Left lobe of liver (tissue), 2 donors: ENCODE measurements around the gene LGALS9B. TPM values are rescaled to one million over a fixed set of nuclear protein-coding genes. Genes with fewer than 3 reads are reported as not detected.
"Not testable (repeated sequence)": the region's sequence is repeated elsewhere in the genome, so short reads cannot be mapped to it uniquely, and the experiment has no call there.

Experiments
- ATAC-seq: fragments of 200-7000 bp; cut with Tn5 transposase; one replicate; pipeline ENCODE4 v1.9.1; 2020; ENCODE audit warnings: mild to moderate bottlenecking, moderate library complexity
- DNase-seq: peaks from one replicate; pipeline ENCODE4 v3.0.0-alpha.2; 2020; ENCODE audit warnings: low spot score
- total RNA-seq: library from RNA; stranded (reverse); gene quantifications from one replicate; pipeline ENCODE4 v1.2.1, GENCODE V29; 2021
- donor health status: DM: no; HTN: no; CAD: no; lungs with moderate emphysema.
- donor health status: DM: no; HTN: yes; CAD: no.

Gene LGALS9B
- total RNA-seq, 1 donor from 2014 or later = not detected

- peak; percentile 79 for ATAC-seq
These were observed 48.5 kb downstream of the LGALS9B start for GRCh38 chr17:20418838-20419237.

GRCh38 chr17:20417492-20418080, 49.8 kb downstream of the LGALS9B start:
- not testable (repeated sequence) for ATAC-seq, DNase-seq

More at GRCh38 chr17:20418838-20419237, 48.5 kb downstream of the LGALS9B start:
- not testable (repeated sequence) for DNase-seq

- not testable (repeated sequence) for ATAC-seq, DNase-seq
These were observed 50.9 kb downstream of the LGALS9B start for GRCh38 chr17:20416381-20416911.

GRCh38 chr17:20415479-20415878, 51.9 kb downstream of the LGALS9B start:
- not testable (repeated sequence) for DNase-seq
- ATAC-seq = peak; percentile 62

GRCh38 chr17:20401306-20402022, 65.9 kb downstream of the LGALS9B start:
- not testable (repeated sequence) for DNase-seq
- ATAC-seq = peak; percentile 90

GRCh38 chr17:20400559-20401305, 66.6 kb downstream of the LGALS9B start:
- DNase-seq, ATAC-seq: not testable (repeated sequence)

Other genes with a start within 250 kb of the LGALS9B start
- not detected for gene CDRT15L2, start 112.2 kb upstream of the LGALS9B start, total RNA-seq